Amniotic stem cell (primary cell): Measurements from ENCODE around the gene ACP7.
"Not testable (repeated sequence)": the region's sequence is repeated elsewhere in the genome, so short reads cannot be mapped to it uniquely, and the experiment has no call there.

ENCODE experiments used
- DNase-seq: peaks from one replicate; lab custom pipeline; 2025; lab: John Stamatoyannopoulos, UW

ACP7 gene

DNA sequence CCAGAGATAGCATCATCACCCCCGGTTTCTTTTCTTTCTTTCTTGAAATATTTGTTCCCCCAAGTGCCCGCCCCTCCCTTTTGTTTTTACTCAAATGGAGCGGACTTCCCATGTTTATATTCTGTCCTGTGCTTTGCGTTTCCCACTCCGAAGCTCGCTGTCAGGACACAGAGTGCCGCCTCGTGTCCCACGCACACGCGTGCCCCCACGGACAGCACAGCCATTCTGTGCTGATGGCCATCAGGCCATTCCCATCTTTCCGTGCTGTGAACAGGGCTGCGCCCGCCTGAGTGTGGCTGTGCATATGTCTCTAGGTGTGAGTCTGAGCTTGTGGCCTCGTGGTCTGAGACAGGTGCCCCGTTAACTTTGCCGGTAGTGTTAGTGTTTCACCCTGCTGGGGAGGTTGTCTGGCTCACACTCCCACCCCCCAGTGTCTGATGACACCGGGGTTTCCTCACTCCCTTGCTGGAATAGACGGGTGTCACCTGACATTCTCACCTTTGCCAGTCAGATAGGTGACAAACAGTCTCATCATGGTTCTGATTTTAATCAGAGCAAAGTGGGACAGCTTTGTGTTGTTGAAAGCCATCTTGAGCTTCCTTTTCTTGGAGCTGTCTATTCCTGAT is 48.3 kb downstream of the ACP7 start:
- DNase-seq: no peak

DNA sequence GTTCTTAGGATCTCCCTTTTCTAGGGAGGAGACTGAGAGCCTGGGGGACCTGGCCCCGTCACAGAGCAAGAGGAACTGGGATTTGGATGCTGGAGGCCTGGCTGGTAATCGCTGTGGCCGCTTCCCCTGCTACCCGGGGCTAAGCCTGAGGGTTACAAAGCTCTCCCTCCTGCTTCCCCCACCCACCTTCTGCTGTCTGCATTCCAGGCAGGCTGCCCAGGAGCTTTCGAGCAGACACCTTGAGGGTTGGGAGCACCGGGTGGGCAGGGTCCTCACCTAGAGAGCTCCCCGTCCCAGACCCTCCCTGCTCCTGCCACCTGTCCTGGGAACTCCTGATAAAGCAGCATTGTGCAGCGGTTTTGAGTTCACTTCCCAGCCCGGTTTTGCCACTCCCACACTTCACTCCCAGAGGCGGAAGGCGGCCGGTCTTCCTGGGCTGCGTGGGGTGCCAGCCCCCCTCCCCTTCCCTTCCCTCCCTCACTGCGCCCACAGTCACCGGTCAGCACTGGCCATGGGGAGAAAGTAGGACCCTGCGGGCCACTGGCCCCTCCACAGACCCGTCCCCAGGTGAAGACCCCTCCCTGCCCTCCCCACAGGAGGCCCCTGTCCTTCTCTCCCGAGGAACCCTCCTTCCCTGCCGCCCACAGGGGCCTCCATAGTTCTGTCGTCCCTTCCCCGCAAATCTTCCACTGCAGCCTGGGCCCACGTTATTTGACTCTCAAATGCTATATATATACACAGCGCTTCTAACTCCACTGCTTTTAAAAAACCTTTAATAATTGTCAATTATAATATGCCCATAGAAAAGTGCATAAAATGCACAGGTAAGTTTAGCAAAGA is 49.5 kb downstream of the ACP7 start:
- DNase-seq: no peak

DNA sequence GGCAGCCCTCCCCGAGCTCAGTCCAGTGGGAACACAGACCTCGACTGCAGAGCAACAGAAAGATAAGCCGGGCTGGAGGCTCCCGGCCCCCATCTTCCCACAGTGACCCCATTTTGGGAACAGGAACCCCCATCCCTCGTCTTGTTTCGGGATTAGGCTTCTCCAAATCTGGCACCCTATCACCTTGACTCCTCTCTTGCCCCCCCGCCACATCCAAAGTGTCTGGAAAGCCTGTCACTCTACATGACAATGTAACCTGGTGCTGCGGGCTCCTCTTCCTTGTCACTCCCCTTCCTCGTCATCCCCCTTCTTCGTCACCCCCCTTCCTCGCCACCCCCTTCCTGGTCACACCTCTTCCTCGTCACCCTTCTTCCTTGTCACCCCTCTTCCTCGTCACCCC is 51.5 kb downstream of the ACP7 start:
- no peak for DNase-seq

DNA sequence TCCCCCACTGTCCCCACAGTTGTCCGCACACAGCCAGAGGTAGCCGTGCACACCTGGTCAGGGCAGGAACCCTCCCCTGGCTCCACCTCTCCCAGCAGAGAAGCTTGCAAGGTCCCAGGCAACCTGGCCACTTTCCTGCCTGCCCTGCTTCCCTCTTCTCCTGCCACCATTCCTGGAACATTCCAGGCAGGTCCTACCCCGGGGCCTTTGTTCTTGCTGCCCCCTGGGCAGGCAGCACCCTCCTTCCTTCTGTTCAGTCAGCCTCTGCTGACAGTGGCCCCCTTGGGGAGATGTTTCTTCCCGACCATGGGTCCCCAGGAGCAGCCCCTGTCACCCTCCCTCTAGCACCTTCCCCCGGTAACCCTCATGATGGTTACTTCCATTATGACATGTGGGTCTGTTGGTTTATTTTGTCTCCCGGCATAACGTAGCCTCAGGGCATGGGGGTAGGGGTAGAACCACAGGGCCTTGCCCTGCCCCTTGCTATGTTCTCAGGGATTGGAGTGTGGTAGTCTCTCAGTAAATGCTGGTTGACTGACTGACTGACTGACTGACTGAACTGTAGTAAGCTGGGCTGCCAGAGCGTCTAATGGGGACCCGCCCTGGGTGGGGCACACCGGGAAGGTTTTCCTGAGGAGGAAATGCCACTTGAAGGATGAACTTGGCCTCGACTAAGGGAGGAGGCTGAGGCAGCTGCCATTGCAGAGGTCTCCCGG is 52.2 kb downstream of the ACP7 start:
- DNase-seq: no peak

DNA sequence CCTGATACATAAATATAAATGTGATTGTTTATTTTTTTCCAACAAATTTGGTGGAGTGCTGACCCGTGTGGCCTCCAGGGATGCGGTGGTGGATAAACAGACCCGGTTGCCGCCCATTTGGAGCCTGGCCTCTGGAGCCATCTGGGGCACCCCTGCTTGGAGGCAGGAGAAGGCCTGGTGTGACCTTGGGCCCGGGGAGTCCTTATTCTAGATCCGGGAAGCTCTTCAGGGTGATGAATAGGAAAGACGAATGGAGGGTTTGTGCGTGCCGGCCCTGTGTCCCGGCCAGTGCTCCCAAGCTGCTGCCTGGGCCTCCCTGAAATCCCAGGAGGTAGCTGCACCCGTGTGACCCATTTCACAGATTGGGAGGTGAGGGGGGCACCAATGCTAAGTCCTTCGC is 53.0 kb downstream of the ACP7 start:
- DNase-seq: no peak

DNA sequence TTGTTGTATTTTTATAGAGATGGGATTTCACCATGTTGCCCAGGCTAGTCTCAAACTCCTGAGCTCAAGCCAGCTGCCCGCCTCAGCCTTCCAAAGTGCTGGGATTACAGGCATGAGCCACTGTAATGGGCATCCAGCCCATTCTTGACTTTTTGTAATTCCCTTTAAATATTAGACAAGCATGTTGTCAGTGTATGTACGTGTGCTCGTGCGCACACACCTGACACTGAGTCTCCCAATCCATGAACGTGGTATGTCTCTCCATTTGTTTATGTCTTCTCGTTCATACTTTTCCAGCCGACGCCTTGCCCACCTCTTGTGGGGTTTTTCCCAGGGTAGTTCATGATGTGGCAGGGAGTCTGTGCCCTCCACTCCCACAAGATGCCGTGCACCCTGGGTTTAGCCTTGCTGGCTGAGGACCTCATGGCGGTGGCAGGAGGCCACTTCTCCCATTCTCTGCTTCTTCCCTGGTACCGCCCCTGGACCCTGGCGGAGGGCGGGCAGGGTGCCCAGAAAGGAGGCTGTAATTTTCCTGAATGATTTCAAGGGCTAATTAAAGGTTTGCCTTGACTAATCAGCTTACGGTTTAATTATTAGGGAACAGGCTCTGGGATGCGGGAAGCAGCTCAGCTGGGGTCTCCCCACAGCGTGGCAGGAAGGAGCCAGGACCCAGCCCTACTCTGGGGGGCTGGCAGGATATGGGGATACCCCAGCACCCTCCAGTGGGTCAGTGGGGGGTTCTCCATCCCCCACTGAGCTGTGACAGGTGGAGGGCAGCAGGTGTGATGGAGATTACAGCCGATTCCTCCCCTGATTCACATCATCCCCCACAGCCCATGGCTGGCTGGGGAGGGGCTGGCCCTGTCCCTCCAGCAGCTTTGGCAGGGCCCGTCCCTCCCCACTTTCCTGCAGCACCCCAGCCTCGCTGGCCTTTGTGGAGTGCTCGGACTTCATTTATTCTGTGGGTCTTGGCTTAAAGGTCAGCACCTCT is 54.3 kb downstream of the ACP7 start:
- DNase-seq: no peak

DNA sequence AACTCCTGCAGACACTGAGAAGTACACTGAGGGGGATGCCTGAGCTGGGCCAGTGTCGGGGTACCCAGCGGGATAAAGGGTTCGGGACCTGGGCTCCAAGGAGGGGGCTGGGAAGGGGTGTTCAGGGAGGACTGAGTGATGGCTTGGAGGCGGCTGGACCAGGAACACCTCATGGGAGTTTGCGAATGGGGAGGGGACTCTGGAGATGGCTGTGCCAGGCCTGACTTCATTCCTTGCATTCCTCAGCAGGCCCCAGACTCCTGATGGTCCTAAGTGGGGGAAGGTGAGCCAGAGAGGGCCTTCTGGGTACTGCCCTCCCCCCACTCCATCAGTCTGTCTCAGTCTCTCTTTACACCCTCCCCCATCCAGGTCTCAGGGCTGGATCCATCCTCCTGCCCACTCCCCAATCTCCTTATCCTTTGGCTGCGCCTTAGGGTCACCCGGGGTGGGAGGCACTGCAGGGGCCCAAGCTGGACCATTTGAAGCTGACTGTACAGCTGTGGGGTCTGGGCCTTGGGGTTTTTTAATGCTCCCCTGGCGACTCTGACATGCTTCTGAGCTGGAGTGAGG is 55.2 kb downstream of the ACP7 start:
- DNase-seq: no peak

DNA sequence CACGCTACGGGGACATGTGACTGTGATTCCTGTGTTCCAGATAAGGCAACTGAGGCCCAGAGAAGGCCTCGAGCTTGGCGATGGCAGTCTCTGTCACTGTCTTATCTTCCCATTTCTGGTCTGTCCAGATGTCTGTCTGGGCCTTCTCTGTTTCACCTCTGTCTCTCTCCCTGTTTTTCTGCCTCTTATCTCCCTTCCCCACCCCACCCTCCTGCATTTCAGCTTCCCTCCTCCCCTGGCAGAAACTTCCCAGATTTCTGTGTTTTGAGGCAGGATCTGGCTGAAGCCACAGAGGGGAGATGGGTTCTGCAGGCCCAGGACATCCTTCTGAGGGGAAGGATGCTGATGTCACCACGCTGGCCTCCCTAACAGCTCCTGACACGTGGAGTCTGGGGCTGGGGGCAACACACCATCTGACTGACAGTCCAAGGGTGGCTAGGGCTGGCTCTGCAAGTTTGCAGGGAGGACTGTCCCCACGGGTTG is 55.8 kb downstream of the ACP7 start:
- DNase-seq: no peak

DNA sequence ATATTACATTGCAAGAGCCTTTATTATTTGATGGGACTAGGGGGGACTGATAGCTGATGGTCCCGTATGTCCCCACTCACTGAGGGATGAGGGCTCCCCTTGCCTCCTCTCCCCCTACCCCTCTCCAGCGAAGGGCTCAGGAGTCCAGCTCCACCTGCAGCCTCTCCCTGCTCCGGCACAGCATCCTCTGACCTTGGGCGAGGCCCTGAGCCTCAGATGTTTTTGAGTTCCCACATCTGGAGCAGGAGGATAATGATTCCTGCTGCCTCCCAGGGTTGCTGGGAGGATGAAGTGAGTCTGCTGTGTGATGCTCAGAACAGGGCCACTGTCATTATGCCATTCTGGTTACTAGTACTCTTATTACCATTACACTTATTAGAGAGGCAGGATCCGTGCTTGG is 56.4 kb downstream of the ACP7 start:
- DNase-seq: no peak

DNA sequence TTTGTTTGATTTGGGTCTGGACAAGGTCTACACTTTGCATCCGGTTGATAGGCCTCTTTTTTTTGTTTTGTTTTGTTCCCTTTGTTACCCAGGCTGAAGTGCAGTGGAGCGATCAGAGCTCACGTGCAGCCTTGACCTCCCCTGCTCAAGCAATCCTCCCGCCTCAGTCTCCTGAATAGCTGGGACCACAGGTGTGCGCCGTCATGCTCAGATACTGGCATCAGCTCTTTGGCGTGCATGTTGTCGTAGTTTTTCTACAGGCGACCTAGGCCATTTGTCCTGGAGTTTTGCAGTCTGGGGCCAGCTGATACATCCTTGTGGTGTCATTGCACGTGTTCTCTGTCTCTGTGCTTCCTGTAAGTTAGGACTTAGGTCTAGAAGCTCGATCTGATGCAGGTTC is 57.8 kb downstream of the ACP7 start:
- DNase-seq: no peak

DNA sequence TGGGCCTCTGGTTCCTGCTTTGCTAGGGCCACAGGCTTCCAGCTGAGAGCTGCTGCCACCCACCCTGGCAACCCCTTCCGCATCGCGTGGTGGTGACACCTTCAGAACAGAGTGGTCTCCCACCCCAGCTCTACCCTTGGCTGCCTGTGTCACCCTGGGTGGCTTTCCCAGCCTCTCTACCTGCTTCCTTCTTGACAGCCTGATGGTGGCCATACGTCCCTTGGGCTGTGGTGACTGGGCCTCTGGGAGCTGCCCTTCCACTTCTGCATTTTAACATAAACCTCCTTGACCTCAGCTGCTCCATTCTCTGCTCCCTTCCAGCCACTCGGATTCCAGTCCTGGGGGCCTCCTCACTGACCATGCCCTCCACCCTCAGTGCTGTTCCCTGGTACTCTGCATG is 58.5 kb downstream of the ACP7 start:
- DNase-seq: no peak

DNA sequence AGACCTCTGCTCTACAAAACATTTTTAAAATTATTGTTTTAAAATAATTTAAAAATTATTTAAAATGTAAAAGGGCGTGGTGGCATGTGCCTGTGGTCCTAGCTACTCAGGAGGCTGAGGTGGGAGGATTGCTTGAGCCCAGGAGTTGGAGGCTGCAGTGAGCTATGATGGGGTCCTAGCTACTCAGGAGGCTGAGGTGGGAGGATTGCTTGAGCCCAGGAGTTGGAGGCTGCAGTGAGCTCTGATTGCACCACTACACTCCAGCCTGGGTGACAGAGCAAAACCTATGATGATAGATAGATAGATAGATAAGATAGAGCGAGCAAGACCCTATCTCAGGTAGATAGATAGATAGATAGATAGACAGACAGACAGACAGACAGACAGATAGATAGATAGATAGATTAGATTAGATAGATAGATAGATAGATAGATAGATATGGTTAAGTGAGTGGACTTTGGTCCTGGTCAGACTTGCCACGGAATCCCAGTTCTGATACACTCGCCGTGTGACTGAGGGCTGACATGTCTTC is 59.7 kb downstream of the ACP7 start:
- not testable (repeated sequence) for DNase-seq

DNA sequence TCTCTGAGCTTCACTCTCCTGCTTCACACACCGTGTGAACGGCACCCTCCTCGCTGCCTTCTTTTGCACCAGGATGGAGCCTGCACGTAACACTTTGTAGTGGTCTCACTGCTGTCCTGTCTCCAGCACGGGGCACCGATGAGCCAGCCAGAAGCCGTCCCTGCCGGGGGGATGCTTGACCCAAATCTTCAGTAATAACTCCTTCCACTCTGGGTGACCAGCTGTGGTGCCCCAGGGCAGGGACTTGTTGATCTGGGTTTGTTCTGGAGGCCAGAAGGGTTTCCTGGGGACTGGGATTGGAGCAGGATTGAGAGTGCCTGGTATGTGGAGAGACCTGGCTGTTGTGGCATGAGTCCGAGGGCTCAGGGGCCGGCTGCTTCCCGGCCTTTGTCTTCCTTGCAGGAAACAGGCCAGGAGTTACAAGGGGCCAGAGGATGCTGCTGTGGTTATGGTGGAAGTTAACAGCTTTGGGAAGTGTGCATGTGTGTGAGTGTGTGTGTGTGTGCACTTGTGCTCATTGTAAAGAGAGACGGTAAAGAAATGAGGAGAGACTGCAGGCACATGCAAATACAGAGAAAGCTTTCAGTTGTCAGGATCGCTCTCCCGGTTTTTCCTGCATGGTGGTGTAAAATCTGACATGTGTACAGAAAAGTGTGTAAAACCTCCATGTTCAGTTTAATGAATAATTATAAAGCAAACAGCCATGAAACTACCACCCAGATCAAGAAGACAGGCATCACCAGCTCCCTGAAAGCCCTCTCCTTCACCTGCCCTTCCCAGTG is 60.3 kb downstream of the ACP7 start:
- no peak for DNase-seq

DNA sequence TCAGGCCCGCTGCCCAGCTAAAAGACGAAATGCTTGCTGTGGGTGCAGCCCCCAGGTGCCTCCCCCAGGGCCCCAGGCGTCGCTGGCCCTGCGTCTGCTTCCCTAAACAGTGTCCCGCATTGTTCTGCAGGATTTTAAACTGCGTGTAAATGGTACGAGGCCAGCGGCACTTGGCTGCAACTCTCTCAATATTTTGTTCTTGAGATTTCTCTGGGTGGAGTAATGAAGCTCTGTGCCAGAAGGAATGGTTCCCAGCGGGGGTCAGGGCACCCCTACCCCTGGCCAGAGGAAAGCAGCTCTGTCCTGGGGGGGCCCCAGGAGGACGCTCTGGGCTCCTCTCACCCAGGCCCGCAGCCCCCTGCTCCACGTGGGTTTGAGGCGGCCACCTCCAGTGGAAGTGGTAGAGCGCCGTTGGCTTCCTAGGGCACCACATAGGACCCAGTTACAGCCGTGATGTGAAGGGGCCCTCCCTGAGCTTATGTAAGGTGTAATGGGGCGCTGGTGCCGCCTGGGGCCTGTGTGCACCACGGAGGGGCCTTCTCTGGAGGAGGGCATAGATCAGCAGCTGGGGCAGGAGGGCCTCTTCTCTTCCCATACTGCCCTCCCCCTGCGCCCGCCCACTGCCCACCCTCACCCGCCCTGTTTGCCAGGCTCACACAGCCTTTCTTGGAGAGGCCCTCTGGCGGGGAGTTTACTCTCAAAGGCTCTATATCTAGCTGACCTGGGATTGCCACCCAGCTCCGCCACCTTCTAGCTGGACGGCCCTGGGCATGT is 61.2 kb downstream of the ACP7 start:
- no peak for DNase-seq

DNA sequence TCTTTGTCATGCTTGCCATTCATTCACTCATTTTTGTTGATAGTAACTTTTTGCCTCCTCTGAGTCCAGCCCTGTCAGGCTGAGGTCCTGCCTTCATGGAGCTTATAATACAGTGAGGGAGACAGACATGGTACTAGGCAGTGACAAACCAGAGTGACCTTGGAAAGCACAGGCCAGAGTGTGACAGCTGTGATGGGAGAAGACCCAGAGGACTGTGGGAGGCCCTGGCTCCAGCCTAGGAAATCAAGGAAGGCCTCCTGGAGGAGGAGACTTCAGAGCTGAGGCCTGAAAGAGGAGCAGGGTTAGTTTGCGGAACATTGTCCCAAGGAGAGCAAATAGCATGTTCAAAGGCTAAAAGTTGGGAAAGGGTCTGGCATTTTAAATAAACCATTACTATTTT is 61.9 kb downstream of the ACP7 start:
- DNase-seq: no peak

DNA sequence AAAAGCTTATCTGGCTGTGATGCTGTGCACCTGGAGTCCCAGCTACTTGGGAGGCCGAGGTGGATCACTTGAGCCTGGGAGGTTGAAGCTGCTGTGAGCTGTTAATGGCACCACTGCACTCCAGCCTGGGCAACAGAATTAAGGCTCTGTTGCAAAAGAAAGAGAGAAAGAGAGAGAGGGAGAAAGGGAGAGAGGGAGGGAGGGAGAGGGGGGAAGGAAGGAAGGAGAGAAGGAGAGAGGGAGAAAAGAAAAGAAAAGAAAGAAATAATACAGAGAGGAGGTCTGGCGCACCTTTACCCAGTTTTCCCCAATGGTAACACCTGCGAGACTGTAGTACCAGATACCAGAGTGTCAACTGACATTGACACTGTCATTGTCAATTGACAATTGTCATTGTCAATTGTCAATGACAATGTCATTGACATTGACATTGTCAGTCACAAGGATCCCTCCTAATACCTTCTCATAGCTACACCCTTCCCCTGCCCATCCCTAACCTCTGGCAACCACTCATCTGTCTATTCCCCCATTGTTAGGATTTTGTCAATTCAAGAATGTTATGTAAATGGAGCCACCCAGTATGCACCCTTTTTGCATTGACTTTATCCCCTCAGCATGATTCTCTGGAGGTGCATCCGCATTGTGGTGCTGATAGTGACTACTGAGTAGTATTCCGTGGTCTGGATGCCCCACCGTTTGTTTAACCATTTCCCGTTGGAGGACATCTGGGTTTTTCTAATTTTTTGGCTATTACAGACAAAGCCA is 62.7 kb downstream of the ACP7 start:
- DNase-seq: no peak

DNA sequence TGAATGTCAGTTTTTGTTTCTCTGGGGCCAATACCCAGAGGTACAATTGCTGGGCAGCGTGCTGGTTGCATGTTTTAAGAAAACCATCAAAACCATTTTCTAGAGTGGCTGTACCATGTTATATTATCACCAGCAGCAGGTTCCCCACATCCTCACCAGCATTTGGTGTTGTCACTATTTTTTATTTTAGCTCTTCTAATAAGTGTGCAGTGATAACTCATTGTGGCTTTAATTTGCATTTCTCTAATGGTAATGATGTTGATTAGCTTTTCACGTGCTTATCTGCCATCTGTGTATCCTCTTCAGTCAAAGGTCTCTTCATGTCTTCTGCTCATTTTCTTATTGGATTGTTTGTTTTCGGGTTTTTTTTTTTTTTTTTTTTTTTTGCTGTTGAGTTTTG is 63.3 kb downstream of the ACP7 start:
- DNase-seq: no peak

DNA sequence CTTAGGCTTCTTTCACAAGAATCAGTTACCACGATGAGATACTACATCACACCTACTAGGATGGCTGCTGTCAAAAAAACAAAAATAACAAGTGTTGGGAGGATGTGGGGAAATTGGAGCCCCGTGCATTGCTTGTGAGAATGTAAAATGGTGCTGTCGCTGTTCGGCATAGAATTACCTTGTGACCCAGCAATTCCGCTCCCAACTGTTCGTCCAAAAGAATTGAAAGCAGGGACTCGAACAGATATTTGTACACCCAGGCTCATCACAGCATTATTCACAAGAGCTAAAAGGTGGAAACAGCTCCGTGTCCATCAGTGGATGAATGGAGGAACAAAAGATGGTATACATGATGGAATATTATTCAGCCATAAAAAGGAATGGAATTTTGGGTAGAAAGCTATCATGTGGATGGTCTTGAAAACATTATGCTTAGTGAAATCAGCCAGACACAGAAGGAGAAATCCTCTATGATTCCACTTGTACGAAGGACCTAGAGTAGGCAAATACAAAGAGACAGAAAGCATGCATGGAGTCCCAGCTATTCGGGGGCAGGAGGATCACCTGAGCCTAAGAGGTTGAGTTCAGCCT is 64.9 kb downstream of the ACP7 start:
- no peak for DNase-seq
